GM21825 (cell line): ENCODE data around the gene KRT74.

Experiments used
- ATAC-seq: cut with Tn5 transposase; IDR thresholded peaks from one replicate; pipeline ENCODE4 v1.9.1; 2021; ENCODE audit warnings: mild to moderate bottlenecking, moderate library complexity; ENCODE audit not compliant: unreplicated experiment

KRT74 gene

GRCh38 chr12:52539821-52540173 is 33.8 kb downstream of the KRT74 start:
- ATAC-seq: no peak

- ATAC-seq: no peak
Measured at GRCh38 chr12:52539083-52539820, 34.4 kb downstream of the KRT74 start.

GRCh38 chr12:52537101-52537500 is 36.5 kb downstream of the KRT74 start:
- no peak for ATAC-seq

GRCh38 chr12:52535574-52535973 is 38.1 kb downstream of the KRT74 start:
- no peak for ATAC-seq

GRCh38 chr12:52534482-52534881 is 39.2 kb downstream of the KRT74 start:
- ATAC-seq: no peak

- ATAC-seq: no peak
Measured at GRCh38 chr12:52533686-52534470, 39.8 kb downstream of the KRT74 start.

GRCh38 chr12:52532636-52533035 is 41.0 kb downstream of the KRT74 start:
- no peak for ATAC-seq

- no peak for ATAC-seq
Measured at GRCh38 chr12:52531566-52532300, 41.9 kb downstream of the KRT74 start.

GRCh38 chr12:52530905-52531304 is 42.7 kb downstream of the KRT74 start:
- no peak for ATAC-seq

- ATAC-seq: no peak
Measured at GRCh38 chr12:52530366-52530765, 43.3 kb downstream of the KRT74 start.

GRCh38 chr12:52529846-52530245 is 43.8 kb downstream of the KRT74 start:
- no peak for ATAC-seq

GRCh38 chr12:52529417-52529816 is 44.2 kb downstream of the KRT74 start:
- ATAC-seq: no peak

- no peak for ATAC-seq
Measured at GRCh38 chr12:52528641-52529143, 45.0 kb downstream of the KRT74 start.

GRCh38 chr12:52527121-52527800 is 46.4 kb downstream of the KRT74 start:
- no peak for ATAC-seq

- no peak for ATAC-seq
Measured at GRCh38 chr12:52526511-52526951, 47.1 kb downstream of the KRT74 start.

- ATAC-seq: no peak
Measured at GRCh38 chr12:52525661-52526499, 47.8 kb downstream of the KRT74 start.

GRCh38 chr12:52524898-52525591 is 48.6 kb downstream of the KRT74 start:
- no peak for ATAC-seq

- ATAC-seq: no peak
Measured at GRCh38 chr12:52524241-52524897, 49.3 kb downstream of the KRT74 start.

GRCh38 chr12:52523824-52524223 is 49.8 kb downstream of the KRT74 start:
- no peak for ATAC-seq
